A673 (cell line): ENCODE data around the gene POU2AF1. TPM values are rescaled to one million over a fixed set of nuclear protein-coding genes. Genes with fewer than 3 reads are reported as not detected.
"Not testable (repeated sequence)": the region's sequence is repeated elsewhere in the genome, so short reads cannot be mapped to it uniquely, and the experiment has no call there.

ENCODE experiments used
- BruUV-seq: library from RNA; stranded (reverse); fragments of 400-500 nt; replicated peaks from 2 replicates; lab custom pipeline; 2021; lab: Mats Ljungman, UMichigan
- CTCF ChIA-PET: fragments of 300-600 bp; sonication (Branson Sonifier 250); formaldehyde crosslinking; loops from one replicate; lab custom pipeline; 2022; ENCODE audit warnings: antibody characterized with exemption; lab: Charles Lee
- POLR2A ChIA-PET: fragments of 300-600 bp; sonication (Branson Sonifier 250); formaldehyde crosslinking; loops from one replicate; lab custom pipeline; 2022; ENCODE audit warnings: antibody characterized with exemption; ENCODE audit not compliant: low non-redundant PET; lab: Charles Lee
- DNase-seq: peaks from one replicate; pipeline ENCODE4 v3.0.0-alpha.2; 2015; ENCODE audit warnings: low spot score
- H3K27ac ChIP-seq: fragments of 200-600 bp; sonication (generic); 2 replicates; pipeline ENCODE4 v1.5.1; 2016; ENCODE audit warnings: mixed run types, low read depth, mild to moderate bottlenecking, mixed read lengths, antibody characterized with exemption, low read length; ENCODE audit not compliant: poor library complexity, severe bottlenecking
- H3K27me3 ChIP-seq: fragments of 200-600 bp; sonication (generic); replicated peaks from 2 replicates; pipeline ENCODE4 v1.6.1; 2017; ENCODE audit warnings: mixed run types, low read depth, mild to moderate bottlenecking, mixed read lengths, antibody characterized with exemption, low read length; ENCODE audit not compliant: insufficient read depth, poor library complexity
- H3K36me3 ChIP-seq: fragments of 200-600 bp; sonication (generic); 2 replicates; pipeline ENCODE4 v1.6.1; 2016; ENCODE audit warnings: mixed run types, mild to moderate bottlenecking, mixed read lengths, antibody characterized with exemption, low read length; ENCODE audit not compliant: insufficient read depth, poor library complexity, severe bottlenecking
- H3K4me1 ChIP-seq: fragments of 200-600 bp; sonication (generic); 2 replicates; pipeline ENCODE4 v1.6.1; 2017; ENCODE audit warnings: mixed run types, mild to moderate bottlenecking, mixed read lengths, antibody characterized with exemption, low read length; ENCODE audit not compliant: insufficient read depth, poor library complexity, severe bottlenecking
- H3K4me3 ChIP-seq: fragments of 200-600 bp; sonication (generic); 2 replicates; pipeline ENCODE4 v1.5.1; 2016; ENCODE audit warnings: low read depth, mixed run types, mild to moderate bottlenecking, mixed read lengths, low read length; ENCODE audit not compliant: poor library complexity, severe bottlenecking
- H3K9me3 ChIP-seq: fragments of 200-600 bp; sonication (generic); 2 replicates; pipeline ENCODE4 v1.6.1; 2016; ENCODE audit warnings: mixed run types, low read depth, mild to moderate bottlenecking, mixed read lengths, antibody characterized with exemption, low read length; ENCODE audit not compliant: poor library complexity, severe bottlenecking
- EZH2 ChIP-seq: fragments of 200-600 bp; sonication (generic); IDR thresholded peaks from 2 replicates; pipeline ENCODE4 v1.6.1; 2017; ENCODE audit warnings: borderline replicate concordance, low read depth, mild to moderate bottlenecking, mixed read lengths, antibody characterized with exemption, low read length; ENCODE audit not compliant: poor library complexity, severe bottlenecking
- intact Hi-C: fragments of 100-400 bp; cut with micrococcal nuclease; formaldehyde crosslinking; loops from one replicate; pipeline ENCODE4 v1.10.0; 2022; ENCODE audit not compliant: unreplicated experiment
- total RNA-seq: library from RNA; stranded (reverse); gene quantifications from 2 replicates; pipeline ENCODE4 v1.2.3, GENCODE V29; 2021
- TF ChIP-seq, protein P1 (sequence below): fragments of 300-800, 200-600 bp; sonication (generic); conservative IDR thresholded peaks from 2 replicates; pipeline ENCODE4 v1.5.1; 2017; ENCODE audit warnings: low read depth, mild to moderate bottlenecking, antibody characterized with exemption, low read length, moderate library complexity, mixed read lengths

POU2AF1 gene
- total RNA-seq, 1 experiment from 2014 or later: not detected

DNA sequence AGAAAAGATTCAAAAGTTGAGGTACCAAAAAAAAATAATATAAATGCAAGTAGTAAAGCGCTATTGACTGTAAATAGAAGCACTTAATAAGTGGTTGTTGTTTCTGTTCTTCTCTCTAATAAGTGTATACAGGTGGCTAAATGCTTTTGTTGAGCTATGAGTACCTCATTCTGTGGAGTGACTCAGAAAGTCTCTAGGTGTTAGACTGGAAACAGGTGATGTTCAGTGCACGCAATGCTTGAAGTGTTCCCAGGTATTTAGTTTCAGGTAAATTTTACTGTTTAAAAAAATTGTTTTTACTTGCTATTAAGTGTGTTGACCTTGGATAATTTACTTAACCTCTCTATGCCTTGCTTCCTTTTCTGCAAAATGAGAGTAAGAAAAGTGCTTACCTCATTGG lies 56.5 kb downstream of the POU2AF1 start:
- ChIA-PET CTCF (no interaction called here), POLR2A (no interaction called here)
- BruUV-seq: no TSS peak
- Histone ChIP-seq H3K9me3 (no peaks in the 10 kb centered on the region), H3K36me3 (no peaks in the 10 kb centered on the region), H3K27ac (no peak overlapping the region), H3K27me3 (no peaks in the 10 kb centered on the region), H3K4me1 (no peaks in the 10 kb centered on the region), H3K4me3 (no peak overlapping the region)
- no peak for TF ChIP-seq EZH2
- TF ChIP-seq, protein P1, sequence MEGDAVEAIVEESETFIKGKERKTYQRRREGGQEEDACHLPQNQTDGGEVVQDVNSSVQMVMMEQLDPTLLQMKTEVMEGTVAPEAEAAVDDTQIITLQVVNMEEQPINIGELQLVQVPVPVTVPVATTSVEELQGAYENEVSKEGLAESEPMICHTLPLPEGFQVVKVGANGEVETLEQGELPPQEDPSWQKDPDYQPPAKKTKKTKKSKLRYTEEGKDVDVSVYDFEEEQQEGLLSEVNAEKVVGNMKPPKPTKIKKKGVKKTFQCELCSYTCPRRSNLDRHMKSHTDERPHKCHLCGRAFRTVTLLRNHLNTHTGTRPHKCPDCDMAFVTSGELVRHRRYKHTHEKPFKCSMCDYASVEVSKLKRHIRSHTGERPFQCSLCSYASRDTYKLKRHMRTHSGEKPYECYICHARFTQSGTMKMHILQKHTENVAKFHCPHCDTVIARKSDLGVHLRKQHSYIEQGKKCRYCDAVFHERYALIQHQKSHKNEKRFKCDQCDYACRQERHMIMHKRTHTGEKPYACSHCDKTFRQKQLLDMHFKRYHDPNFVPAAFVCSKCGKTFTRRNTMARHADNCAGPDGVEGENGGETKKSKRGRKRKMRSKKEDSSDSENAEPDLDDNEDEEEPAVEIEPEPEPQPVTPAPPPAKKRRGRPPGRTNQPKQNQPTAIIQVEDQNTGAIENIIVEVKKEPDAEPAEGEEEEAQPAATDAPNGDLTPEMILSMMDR: no peak
- intact Hi-C loops: no loop called here
- DNase-seq: no peak

DNA sequence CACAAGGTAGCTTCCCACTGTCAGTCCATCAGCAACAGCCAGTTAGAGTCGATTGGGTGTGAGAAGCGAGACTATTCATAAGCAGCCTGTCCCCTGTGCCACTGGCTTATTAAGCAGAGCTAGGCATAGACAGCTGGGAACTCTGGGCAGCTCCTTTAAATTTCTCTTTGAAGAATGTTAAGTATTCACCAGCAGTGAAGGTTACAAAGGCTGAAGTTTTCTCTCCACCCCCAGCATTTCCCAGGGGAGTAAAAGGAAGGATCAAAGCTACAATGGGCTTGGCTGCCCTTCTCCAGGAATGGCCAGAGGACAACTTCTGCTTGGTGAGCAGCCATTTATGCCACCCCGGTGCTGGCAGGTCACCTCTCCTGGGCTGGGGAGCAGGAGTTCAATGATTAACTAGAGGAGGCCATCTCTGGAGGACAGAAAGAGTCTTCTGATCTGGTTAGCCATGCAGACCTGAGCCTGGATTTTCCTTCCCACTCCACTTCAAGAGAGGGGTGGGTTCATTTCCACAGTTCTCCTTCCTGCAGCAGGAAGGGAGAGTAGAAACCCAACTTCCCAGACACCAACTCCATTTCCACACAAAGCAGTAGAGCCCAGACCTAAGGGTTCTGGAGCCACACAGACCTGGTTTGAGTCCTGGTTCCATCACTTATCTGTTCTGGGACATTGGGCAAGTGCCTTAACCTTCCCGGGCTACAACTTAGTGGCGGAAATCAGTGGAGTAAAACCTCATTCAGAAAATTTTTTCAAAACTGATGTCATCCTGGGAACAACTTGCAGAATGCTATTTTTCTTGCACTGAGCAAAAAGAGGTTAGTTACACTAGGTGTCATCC lies 58.1 kb downstream of the POU2AF1 start:
- peak; percentile 29 for DNase-seq
- H3K4me3 ChIP-seq: no peak overlapping the region
- H3K27me3 ChIP-seq: no peaks in the 10 kb centered on the region
- no peaks in the 10 kb centered on the region for H3K4me1 ChIP-seq
- H3K36me3 ChIP-seq: no peaks in the 10 kb centered on the region
- CTCF ChIA-PET: no interaction called here
- TF ChIP-seq, protein P1: no peak
- TF ChIP-seq EZH2: no peak
- no peaks in the 10 kb centered on the region for H3K9me3 ChIP-seq
- no TSS peak for BruUV-seq
- no peak overlapping the region for H3K27ac ChIP-seq
- intact Hi-C loops: no loop called here
- POLR2A ChIA-PET: interaction anchor here (0.7 kb wide), 1 partner anchor 14 kb away, joined by 9 read pairs; no protein-coding TSS in a partner anchor

GRCh38 chr11:111320199-111320598 lies 58.9 kb downstream of the POU2AF1 start:
- POLR2A ChIA-PET, CTCF ChIA-PET, H3K27me3 ChIP-seq, H3K9me3 ChIP-seq, H3K4me3 ChIP-seq, BruUV-seq, DNase-seq, H3K27ac ChIP-seq, H3K4me1 ChIP-seq, intact Hi-C loops, H3K36me3 ChIP-seq: not testable (repeated sequence)
